Upper lobe of left lung (tissue), 4 donors: ENCODE data around the gene HPN.
"Not testable (repeated sequence)": the region's sequence is repeated elsewhere in the genome, so short reads cannot be mapped to it uniquely, and the experiment has no call there.

Source experiments
- EP300 ChIP-seq, 4 donors: sonication (generic); formaldehyde crosslinking; IDR thresholded peaks; one replicate each; pipeline ENCODE4 v1.5.1; 2017; ENCODE audit warnings: antibody characterized with exemption in 4 of 4, control low read depth in 2 of 4
- POLR2A ChIP-seq, 4 donors: fragments of 450-650 bp; IDR thresholded peaks; one replicate each; pipeline ENCODE4 v1.5.1; 2016 to 2017; ENCODE audit warnings: antibody characterized with exemption in 4 of 4, mild to moderate bottlenecking in 2 of 4
- POLR2AphosphoS5 ChIP-seq, 2 donors: sonication (generic); formaldehyde crosslinking; IDR thresholded peaks; one replicate each; pipeline ENCODE4 v1.5.1; 2017; ENCODE audit warnings: antibody characterized with exemption in 2 of 2
- TF ChIP-seq, protein P1 (sequence below), 6 experiments: fragments of 450-650 bp in 4 of 6; fragments of 200-600 bp in 2 of 6; sonication (generic) in 2 of 6; IDR thresholded peaks; one replicate each; pipeline ENCODE4 v1.5.1; 2016 to 2019; ENCODE audit warnings: antibody characterized with exemption in 6 of 6

GRCh38 chr19:34998224-34998623, 43.3 kb upstream of the HPN start:
- TF ChIP-seq, protein P1, sequence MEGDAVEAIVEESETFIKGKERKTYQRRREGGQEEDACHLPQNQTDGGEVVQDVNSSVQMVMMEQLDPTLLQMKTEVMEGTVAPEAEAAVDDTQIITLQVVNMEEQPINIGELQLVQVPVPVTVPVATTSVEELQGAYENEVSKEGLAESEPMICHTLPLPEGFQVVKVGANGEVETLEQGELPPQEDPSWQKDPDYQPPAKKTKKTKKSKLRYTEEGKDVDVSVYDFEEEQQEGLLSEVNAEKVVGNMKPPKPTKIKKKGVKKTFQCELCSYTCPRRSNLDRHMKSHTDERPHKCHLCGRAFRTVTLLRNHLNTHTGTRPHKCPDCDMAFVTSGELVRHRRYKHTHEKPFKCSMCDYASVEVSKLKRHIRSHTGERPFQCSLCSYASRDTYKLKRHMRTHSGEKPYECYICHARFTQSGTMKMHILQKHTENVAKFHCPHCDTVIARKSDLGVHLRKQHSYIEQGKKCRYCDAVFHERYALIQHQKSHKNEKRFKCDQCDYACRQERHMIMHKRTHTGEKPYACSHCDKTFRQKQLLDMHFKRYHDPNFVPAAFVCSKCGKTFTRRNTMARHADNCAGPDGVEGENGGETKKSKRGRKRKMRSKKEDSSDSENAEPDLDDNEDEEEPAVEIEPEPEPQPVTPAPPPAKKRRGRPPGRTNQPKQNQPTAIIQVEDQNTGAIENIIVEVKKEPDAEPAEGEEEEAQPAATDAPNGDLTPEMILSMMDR (IDR thresholded peaks at IDR 0.05): not testable (repeated sequence)
- TF ChIP-seq POLR2AphosphoS5, POLR2A, EP300 (IDR thresholded peaks at IDR 0.05): not testable (repeated sequence)
